MM.1S (cell line): ENCODE results near the gene FGF5.

Source experiments
- DNase-seq: peaks from one replicate; pipeline ENCODE4 v3.0.0-alpha.2; 2015
- H2AFZ ChIP-seq: fragments of 300-600 bp; sonication (generic); 2 replicates; pipeline ENCODE4 v1.6.0; 2016; ENCODE audit warnings: antibody characterized with exemption, low read length
- H3F3A ChIP-seq: fragments of 300-600 bp; sonication (generic); 2 replicates; pipeline ENCODE4 v1.6.1; 2016; ENCODE audit warnings: mild to moderate bottlenecking, antibody characterized with exemption, low read length, moderate library complexity, mixed read lengths; ENCODE audit not compliant: insufficient read depth
- H3K27ac ChIP-seq: fragments of 300-600 bp; sonication (generic); 2 replicates; pipeline ENCODE4 v1.5.1; 2016; ENCODE audit warnings: mild to moderate bottlenecking, low read length
- H3K27me3 ChIP-seq: fragments of 300-600 bp; sonication (generic); replicated peaks from 2 replicates; pipeline ENCODE4 v1.6.0; 2016; ENCODE audit warnings: low read length; ENCODE audit not compliant: insufficient read depth
- H3K36me3 ChIP-seq: fragments of 300-600 bp; sonication (generic); replicated peaks from 2 replicates; pipeline ENCODE4 v1.6.1; 2016; ENCODE audit warnings: mild to moderate bottlenecking, low read length, mixed read lengths; ENCODE audit not compliant: insufficient read depth
- H3K4me1 ChIP-seq: fragments of 300-600 bp; sonication (generic); 2 replicates; pipeline ENCODE4 v1.6.1; 2016; ENCODE audit warnings: low read length, mixed read lengths
- H3K4me2 ChIP-seq: fragments of 300-600 bp; sonication (generic); 2 replicates; pipeline ENCODE4 v1.6.0; 2016; ENCODE audit warnings: low read depth, low read length
- H3K4me3 ChIP-seq: fragments of 300-600 bp; sonication (generic); 2 replicates; pipeline ENCODE4 v1.5.1; 2016; ENCODE audit warnings: low read length, mixed read lengths
- H3K79me2 ChIP-seq: fragments of 300-600 bp; sonication (generic); 2 replicates; pipeline ENCODE4 v1.6.1; 2016; ENCODE audit warnings: mixed run types, low read length, mixed read lengths
- H3K9ac ChIP-seq: fragments of 300-600 bp; sonication (generic); 2 replicates; pipeline ENCODE4 v1.6.1; 2016; ENCODE audit warnings: low read length, mixed read lengths
- H3K9me2 ChIP-seq: fragments of 300-600 bp; sonication (generic); replicated peaks from 2 replicates; pipeline ENCODE4 v1.6.1; 2016; ENCODE audit warnings: mild to moderate bottlenecking, low read length, mixed read lengths; ENCODE audit not compliant: insufficient read depth
- H3K9me3 ChIP-seq: fragments of 300-600 bp; sonication (generic); replicated peaks from 2 replicates; pipeline ENCODE4 v1.6.1; 2016; ENCODE audit warnings: mild to moderate bottlenecking, low read length, mixed read lengths; ENCODE audit not compliant: insufficient read depth
- H4K20me1 ChIP-seq: fragments of 300-600 bp; sonication (generic); 2 replicates; pipeline ENCODE4 v1.6.1; 2016; ENCODE audit warnings: mild to moderate bottlenecking, low read length, moderate library complexity, mixed read lengths; ENCODE audit not compliant: insufficient read depth
- EZH2 ChIP-seq: fragments of 300-600 bp; sonication (generic); optimal IDR thresholded peaks from 2 replicates; pipeline ENCODE3; 2017; ENCODE audit warnings: low read depth, mild to moderate bottlenecking, antibody characterized with exemption, low read length, mixed read lengths
- EZH2phosphoT487 ChIP-seq: fragments of 300-600 bp; sonication (generic); IDR thresholded peaks from 2 replicates; pipeline ENCODE4 v1.6.1; 2018; ENCODE audit warnings: antibody characterized with exemption, low read length
- TF ChIP-seq, protein P1 (sequence below): fragments of 300-600 bp; sonication (generic); IDR thresholded peaks from 2 replicates; pipeline ENCODE4 v1.5.1; 2016; ENCODE audit warnings: antibody characterized with exemption, low read length, mixed read lengths

FGF5 gene

GRCh38 chr4:80255329-80256095, 11.0 kb upstream of the FGF5 start:
- H4K20me1 ChIP-seq, result no peaks in the 10 kb centered on the region
- H3K4me2 ChIP-seq, result no peak overlapping the region
- TF ChIP-seq, protein P1, sequence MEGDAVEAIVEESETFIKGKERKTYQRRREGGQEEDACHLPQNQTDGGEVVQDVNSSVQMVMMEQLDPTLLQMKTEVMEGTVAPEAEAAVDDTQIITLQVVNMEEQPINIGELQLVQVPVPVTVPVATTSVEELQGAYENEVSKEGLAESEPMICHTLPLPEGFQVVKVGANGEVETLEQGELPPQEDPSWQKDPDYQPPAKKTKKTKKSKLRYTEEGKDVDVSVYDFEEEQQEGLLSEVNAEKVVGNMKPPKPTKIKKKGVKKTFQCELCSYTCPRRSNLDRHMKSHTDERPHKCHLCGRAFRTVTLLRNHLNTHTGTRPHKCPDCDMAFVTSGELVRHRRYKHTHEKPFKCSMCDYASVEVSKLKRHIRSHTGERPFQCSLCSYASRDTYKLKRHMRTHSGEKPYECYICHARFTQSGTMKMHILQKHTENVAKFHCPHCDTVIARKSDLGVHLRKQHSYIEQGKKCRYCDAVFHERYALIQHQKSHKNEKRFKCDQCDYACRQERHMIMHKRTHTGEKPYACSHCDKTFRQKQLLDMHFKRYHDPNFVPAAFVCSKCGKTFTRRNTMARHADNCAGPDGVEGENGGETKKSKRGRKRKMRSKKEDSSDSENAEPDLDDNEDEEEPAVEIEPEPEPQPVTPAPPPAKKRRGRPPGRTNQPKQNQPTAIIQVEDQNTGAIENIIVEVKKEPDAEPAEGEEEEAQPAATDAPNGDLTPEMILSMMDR, result no peak
- TF ChIP-seq EZH2 (no peak), EZH2phosphoT487 (no peak)
- H3K27ac ChIP-seq, result no peak overlapping the region
- no peaks in the 10 kb centered on the region for H3K9me3 ChIP-seq
- H3K36me3 ChIP-seq, result no peaks in the 10 kb centered on the region
- H3K9ac ChIP-seq, result no peak overlapping the region
- no peak overlapping the region for H2AFZ ChIP-seq
- no peak for DNase-seq
- no peaks in the 10 kb centered on the region for H3F3A ChIP-seq
- no peaks in the 10 kb centered on the region for H3K79me2 ChIP-seq
- H3K4me3 ChIP-seq, result no peak overlapping the region
- no peaks in the 10 kb centered on the region for H3K27me3 ChIP-seq
- H3K9me2 ChIP-seq, result no peaks in the 10 kb centered on the region
- no peaks in the 10 kb centered on the region for H3K4me1 ChIP-seq

- Histone ChIP-seq H3K4me3 (no peak overlapping the region), H3K27me3 (no peaks in the 10 kb centered on the region), H3F3A (no peaks in the 10 kb centered on the region), H3K9me3 (no peaks in the 10 kb centered on the region), H2AFZ (no peak overlapping the region), H3K9ac (no peak overlapping the region), H3K4me2 (no peak overlapping the region), H4K20me1 (no peaks in the 10 kb centered on the region), H3K79me2 (no peaks in the 10 kb centered on the region), H3K9me2 (no peaks in the 10 kb centered on the region), H3K4me1 (no peaks in the 10 kb centered on the region), H3K36me3 (no peaks in the 10 kb centered on the region), H3K27ac (no peak overlapping the region)
- no peak for DNase-seq
- TF ChIP-seq, protein P1, result no peak
- TF ChIP-seq EZH2 (no peak), EZH2phosphoT487 (no peak)
Measured at GRCh38 chr4:80257851-80258250, 8.6 kb upstream of the FGF5 start.

GRCh38 chr4:80259012-80259411, 7.5 kb upstream of the FGF5 start:
- Histone ChIP-seq H3K27me3 (no peaks in the 10 kb centered on the region), H2AFZ (no peak overlapping the region), H3K4me2 (no peak overlapping the region), H4K20me1 (no peaks in the 10 kb centered on the region), H3F3A (no peaks in the 10 kb centered on the region), H3K4me1 (no peaks in the 10 kb centered on the region), H3K36me3 (no peaks in the 10 kb centered on the region), H3K9me3 (no peaks in the 10 kb centered on the region), H3K9ac (no peak overlapping the region), H3K4me3 (no peak overlapping the region), H3K9me2 (no peaks in the 10 kb centered on the region), H3K27ac (no peak overlapping the region), H3K79me2 (no peaks in the 10 kb centered on the region)
- DNase-seq, result no peak
- no peak for TF ChIP-seq EZH2phosphoT487
- TF ChIP-seq, protein P1, result no peak
- no peak for TF ChIP-seq EZH2
